ENCODE measurements around the gene FOXJ3. TPM values are rescaled to one million over a fixed set of nuclear protein-coding genes. Genes with fewer than 3 reads are reported as not detected.

FOXJ3 gene
- total RNA-seq, 2 donors from 2014 or later: 39.9 to 44.8 TPM

DNA sequence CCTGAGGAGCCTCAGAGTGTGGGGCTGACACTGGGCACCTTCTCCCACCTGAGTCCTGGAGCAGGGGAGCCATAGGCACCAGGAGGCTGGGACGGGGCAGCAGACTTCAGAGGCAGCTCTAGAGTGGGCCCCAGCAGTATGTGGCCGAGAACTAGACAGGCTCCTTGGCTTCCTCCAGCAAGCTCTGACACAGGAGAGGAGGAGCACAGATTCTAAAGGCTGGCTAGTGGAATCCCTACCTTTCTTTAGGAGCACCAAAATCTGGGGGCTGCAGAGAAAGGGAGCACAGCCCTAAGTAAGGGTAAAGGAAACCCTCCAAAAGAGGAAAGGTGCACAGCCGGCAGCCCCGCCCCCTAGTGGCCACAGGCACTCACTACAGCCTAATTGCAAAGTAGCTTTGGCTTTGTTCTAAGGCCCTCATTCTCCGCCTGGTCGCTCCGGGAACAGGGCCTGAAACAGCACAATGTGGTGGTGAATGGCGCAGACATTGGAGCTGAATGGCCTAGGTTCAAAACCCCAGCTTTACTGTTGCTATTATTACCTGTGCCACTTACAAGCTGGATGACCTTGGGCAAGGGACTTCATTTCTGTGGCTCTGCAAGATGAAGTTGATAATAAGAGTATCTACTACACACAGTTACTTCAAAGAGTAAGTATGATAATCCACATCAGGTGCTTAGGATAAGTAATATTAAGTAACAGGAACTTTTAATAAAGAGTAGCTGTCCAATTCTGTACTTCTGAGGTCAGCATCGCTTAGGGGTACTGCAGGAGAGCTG is 161.7 kb downstream of the FOXJ3 start:
- no peaks in the 10 kb centered on the region for H3K9me3 ChIP-seq
- TF ChIP-seq, protein P1, sequence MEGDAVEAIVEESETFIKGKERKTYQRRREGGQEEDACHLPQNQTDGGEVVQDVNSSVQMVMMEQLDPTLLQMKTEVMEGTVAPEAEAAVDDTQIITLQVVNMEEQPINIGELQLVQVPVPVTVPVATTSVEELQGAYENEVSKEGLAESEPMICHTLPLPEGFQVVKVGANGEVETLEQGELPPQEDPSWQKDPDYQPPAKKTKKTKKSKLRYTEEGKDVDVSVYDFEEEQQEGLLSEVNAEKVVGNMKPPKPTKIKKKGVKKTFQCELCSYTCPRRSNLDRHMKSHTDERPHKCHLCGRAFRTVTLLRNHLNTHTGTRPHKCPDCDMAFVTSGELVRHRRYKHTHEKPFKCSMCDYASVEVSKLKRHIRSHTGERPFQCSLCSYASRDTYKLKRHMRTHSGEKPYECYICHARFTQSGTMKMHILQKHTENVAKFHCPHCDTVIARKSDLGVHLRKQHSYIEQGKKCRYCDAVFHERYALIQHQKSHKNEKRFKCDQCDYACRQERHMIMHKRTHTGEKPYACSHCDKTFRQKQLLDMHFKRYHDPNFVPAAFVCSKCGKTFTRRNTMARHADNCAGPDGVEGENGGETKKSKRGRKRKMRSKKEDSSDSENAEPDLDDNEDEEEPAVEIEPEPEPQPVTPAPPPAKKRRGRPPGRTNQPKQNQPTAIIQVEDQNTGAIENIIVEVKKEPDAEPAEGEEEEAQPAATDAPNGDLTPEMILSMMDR (IDR thresholded peaks at IDR 0.05): peak; percentile 95
- no peaks in the 10 kb centered on the region for H3K36me3 ChIP-seq
- peak overlapping the region; percentile 38 to 46 for H3K9ac ChIP-seq (ENCODE audit: low read depth in 2 of 2, low read length in 2 of 2)
- intact Hi-C loops (cut with DNase I): no loop called here
- DNase-seq: peak; percentile 69
- H3K4me3 ChIP-seq: no peak overlapping the region
- peak overlapping the region; percentile 64 for H3K27ac ChIP-seq
- H3K4me1 ChIP-seq: peaks cover 15% of the 10 kb centered on the region
- no peaks in the 10 kb centered on the region for H3K27me3 ChIP-seq

- no peak overlapping the region for H3K4me3 ChIP-seq
- H3K27ac ChIP-seq: peak overlapping the region; percentile 64
- no peaks in the 10 kb centered on the region for H3K36me3 ChIP-seq
- peaks cover 15% of the 10 kb centered on the region for H3K4me1 ChIP-seq
- no peaks in the 10 kb centered on the region for H3K9me3 ChIP-seq
- H3K27me3 ChIP-seq: no peaks in the 10 kb centered on the region
- TF ChIP-seq, protein P1 (IDR thresholded peaks at IDR 0.05): no peak
- intact Hi-C loops (cut with DNase I): no loop called here
- peak; percentile 59 for DNase-seq
- peak overlapping the region; percentile 38 to 46 for H3K9ac ChIP-seq (ENCODE audit: low read depth in 2 of 2, low read length in 2 of 2)
Measured at GRCh38 chr1:42172381-42173133, 162.5 kb downstream of the FOXJ3 start.

- no peaks in the 10 kb centered on the region for H3K9me3 ChIP-seq
- no peaks in the 10 kb centered on the region for H3K36me3 ChIP-seq
- TF ChIP-seq, protein P1 (IDR thresholded peaks at IDR 0.05): no peak
- H3K27me3 ChIP-seq: no peaks in the 10 kb centered on the region
- DNase-seq: no peak
- H3K9ac ChIP-seq (ENCODE audit: low read depth in 2 of 2, low read length in 2 of 2): no peak overlapping the region
- H3K4me3 ChIP-seq: no peak overlapping the region
- no peak overlapping the region for H3K27ac ChIP-seq
- peaks cover 15% of the 10 kb centered on the region for H3K4me1 ChIP-seq
- intact Hi-C loops (cut with DNase I): no loop called here
Measured at GRCh38 chr1:42171679-42172266, 163.3 kb downstream of the FOXJ3 start.

GRCh38 chr1:42170779-42171621 is 164.0 kb downstream of the FOXJ3 start:
- H3K27ac ChIP-seq: no peak overlapping the region

More at GRCh38 chr1:42170779-42171621, 164.0 kb downstream of the FOXJ3 start:
- intact Hi-C loops (cut with DNase I): no loop called here
- Histone ChIP-seq H3K4me3 (no peak overlapping the region), H3K9ac (ENCODE audit: low read depth in 2 of 2, low read length in 2 of 2) (no peak overlapping the region), H3K27me3 (no peaks in the 10 kb centered on the region), H3K4me1 (peaks cover 15% of the 10 kb centered on the region), H3K9me3 (no peaks in the 10 kb centered on the region), H3K36me3 (no peaks in the 10 kb centered on the region)
- TF ChIP-seq, protein P1 (IDR thresholded peaks at IDR 0.05): no peak
- no peak for DNase-seq
